OCI-LY7 (cell line): ENCODE data around the gene KDM4B.

Experiments used
- EZH2phosphoT487 ChIP-seq: fragments of 200-600 bp; sonication (generic); IDR thresholded peaks from 2 replicates; pipeline ENCODE4 v1.6.1; 2018; ENCODE audit warnings: low read depth, borderline replicate concordance, mild to moderate bottlenecking, mixed run types, antibody characterized with exemption, low read length, moderate library complexity, mixed read lengths
- TF ChIP-seq, protein P1 (sequence below): fragments of 200-600 bp; sonication (generic); conservative IDR thresholded peaks from 2 replicates; pipeline ENCODE4 v1.5.1; 2014; ENCODE audit warnings: mild to moderate bottlenecking, antibody characterized with exemption, low read length, moderate library complexity, mixed read lengths

DNA sequence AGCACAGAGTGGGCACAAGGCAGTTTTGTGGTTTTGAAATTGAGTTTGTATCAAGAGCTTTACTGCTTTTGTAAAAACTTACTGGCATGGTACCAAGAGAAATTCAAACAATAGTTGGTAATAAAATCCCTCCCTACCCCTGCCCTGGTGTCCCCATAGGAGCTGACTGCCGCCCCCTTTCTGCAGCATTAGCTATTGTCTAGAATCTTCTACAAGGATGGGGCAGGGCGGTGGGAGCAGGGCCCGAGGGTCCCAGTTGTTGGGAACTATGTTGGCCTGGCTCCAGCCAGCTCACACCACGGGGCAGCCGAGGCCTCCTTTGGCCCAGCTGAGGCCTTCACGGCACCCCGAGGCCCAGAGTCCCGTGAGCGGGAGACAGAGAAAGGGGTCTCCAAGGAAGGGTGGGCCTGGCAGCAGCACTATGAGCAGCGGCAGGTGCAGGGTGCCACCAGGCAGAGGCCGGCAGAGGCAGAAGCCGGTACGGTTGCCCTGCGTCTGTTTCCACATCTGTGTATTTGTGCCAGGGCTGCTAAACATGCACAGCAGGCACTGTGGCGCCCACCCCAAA lies 57.9 kb downstream of the KDM4B start:
- TF ChIP-seq, protein P1, sequence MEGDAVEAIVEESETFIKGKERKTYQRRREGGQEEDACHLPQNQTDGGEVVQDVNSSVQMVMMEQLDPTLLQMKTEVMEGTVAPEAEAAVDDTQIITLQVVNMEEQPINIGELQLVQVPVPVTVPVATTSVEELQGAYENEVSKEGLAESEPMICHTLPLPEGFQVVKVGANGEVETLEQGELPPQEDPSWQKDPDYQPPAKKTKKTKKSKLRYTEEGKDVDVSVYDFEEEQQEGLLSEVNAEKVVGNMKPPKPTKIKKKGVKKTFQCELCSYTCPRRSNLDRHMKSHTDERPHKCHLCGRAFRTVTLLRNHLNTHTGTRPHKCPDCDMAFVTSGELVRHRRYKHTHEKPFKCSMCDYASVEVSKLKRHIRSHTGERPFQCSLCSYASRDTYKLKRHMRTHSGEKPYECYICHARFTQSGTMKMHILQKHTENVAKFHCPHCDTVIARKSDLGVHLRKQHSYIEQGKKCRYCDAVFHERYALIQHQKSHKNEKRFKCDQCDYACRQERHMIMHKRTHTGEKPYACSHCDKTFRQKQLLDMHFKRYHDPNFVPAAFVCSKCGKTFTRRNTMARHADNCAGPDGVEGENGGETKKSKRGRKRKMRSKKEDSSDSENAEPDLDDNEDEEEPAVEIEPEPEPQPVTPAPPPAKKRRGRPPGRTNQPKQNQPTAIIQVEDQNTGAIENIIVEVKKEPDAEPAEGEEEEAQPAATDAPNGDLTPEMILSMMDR: 0 out of 2 replicates have a peak, but pooled peaks have one; percentile 25
- TF ChIP-seq EZH2phosphoT487: no peak
